HCT116 (cell line): Measurements from ENCODE around the gene SLC6A6. TPM values are rescaled to one million over a fixed set of nuclear protein-coding genes. Genes with fewer than 3 reads are reported as not detected.

Experiments
- ATAC-seq: fragments of 200-7000 bp; cut with Tn5 transposase; 2 replicates; pipeline ENCODE4 v1.9.1; 2020; ENCODE audit warnings: mild to moderate bottlenecking, moderate library complexity
- BruUV-seq: library from RNA; stranded (reverse); fragments of 400-500 nt; replicated peaks from 2 replicates; lab custom pipeline; 2021; lab: Mats Ljungman, UMichigan
- CTCF ChIA-PET: fragments of 300-600 bp; sonication (Branson Sonifier 250); formaldehyde crosslinking; loops from one replicate; lab custom pipeline; 2021; ENCODE audit warnings: antibody characterized with exemption; lab: Charles Lee
- POLR2A ChIA-PET: fragments of 300-600, 350-600 bp; sonication (Branson Sonifier 250); formaldehyde crosslinking; loops from one replicate; lab custom pipeline; 2021; ENCODE audit warnings: antibody characterized with exemption; lab: Charles Lee
- RAD21 ChIA-PET, 2 experiments: fragments of 300-600 bp; sonication (Branson Sonifier 250); formaldehyde crosslinking; loops; one replicate each; lab custom pipeline; 2023; ENCODE audit warnings: low total read pairs in 2 of 2; ENCODE audit not compliant: uncharacterized antibody in 2 of 2, unreplicated experiment in 2 of 2, low non-redundant PET in 1 of 2; lab: Charles Lee
- DNase-seq: peaks from one replicate; pipeline ENCODE4 v3.0.0-alpha.2; 2010; ENCODE audit warnings: low read depth, low spot score
- H2AFZ ChIP-seq: fragments of 200-600 bp; shearing (Covaris generic), sonication (generic); 2 replicates; pipeline ENCODE4 v1.6.1; 2017; ENCODE audit warnings: low read depth, mixed run types, mixed read lengths, antibody characterized with exemption, low read length; ENCODE audit not compliant: poor library complexity, severe bottlenecking
- H3K27ac ChIP-seq: 2 replicates; pipeline ENCODE4 v1.5.1; 2012; ENCODE audit warnings: low read depth, low read length
- H3K27me3 ChIP-seq: fragments of 200-600 bp; sonication (generic); 2 replicates; pipeline ENCODE4 v1.6.1; 2016; ENCODE audit warnings: mixed run types, low read length, mixed read lengths; ENCODE audit not compliant: insufficient read depth
- H3K36me3 ChIP-seq, 2 experiments: fragments of 200-500 bp in 1 of 2; fragments of 200-600 bp in 1 of 2; sonication (Bioruptor generic) in 1 of 2; sonication (generic) in 1 of 2; 2 replicates each; pipeline versions ENCODE4 v1.5.1 to v1.6.1; 2014 to 2016; ENCODE audit warnings: low read length in 2 of 2, inconsistent platforms in 1 of 2, mixed read lengths in 1 of 2, mixed run types in 1 of 2; ENCODE audit not compliant: insufficient read depth in 2 of 2, control insufficient read depth in 1 of 2
- H3K4me1 ChIP-seq, 2 experiments: fragments of 200-600 bp in 1 of 2; sonication (generic) in 1 of 2; 2 replicates each; pipeline versions ENCODE4 v1.5.1 to v1.6.1; 2012 to 2017; ENCODE audit warnings: low read length in 2 of 2, inconsistent platforms in 1 of 2, mild to moderate bottlenecking in 1 of 2, mixed read lengths in 1 of 2, mixed run types in 1 of 2, moderate library complexity in 1 of 2; ENCODE audit not compliant: insufficient read depth in 2 of 2, control insufficient read depth in 1 of 2
- H3K4me2 ChIP-seq: fragments of 200-600 bp; sonication (generic); 2 replicates; pipeline ENCODE4 v1.6.1; 2017; ENCODE audit warnings: mixed run types, low read length, mixed read lengths
- H3K4me3 ChIP-seq, 2 experiments: fragments of 200-600 bp in 1 of 2; sonication (generic) in 1 of 2; replicated peaks in 1 of 2; 2 replicates each; pipeline ENCODE4 v1.5.1; 2011 to 2016; ENCODE audit warnings: low read length in 2 of 2, control low read depth in 1 of 2, low read depth in 1 of 2, mild to moderate bottlenecking in 1 of 2, mixed read lengths in 1 of 2, mixed run types in 1 of 2
- H3K79me2 ChIP-seq: fragments of 200-600 bp; sonication (generic); 2 replicates; pipeline ENCODE4 v1.6.1; 2017; ENCODE audit warnings: mild to moderate bottlenecking, mixed run types, low read length, moderate library complexity, mixed read lengths; ENCODE audit not compliant: insufficient read depth
- H3K9ac ChIP-seq: fragments of 200-600 bp; sonication (generic); 2 replicates; pipeline ENCODE4 v1.6.1; 2016; ENCODE audit warnings: low read length, mixed read lengths
- H3K9me2 ChIP-seq: fragments of 200-600 bp; sonication (generic), shearing (Covaris generic); 2 replicates; pipeline ENCODE4 v1.6.1; 2017; ENCODE audit warnings: mixed run types, mild to moderate bottlenecking, moderate library complexity; ENCODE audit not compliant: insufficient read depth
- H3K9me3 ChIP-seq, 2 experiments: fragments of 200-500 bp in 1 of 2; fragments of 200-600 bp in 1 of 2; sonication (Bioruptor generic) in 1 of 2; sonication (generic) in 1 of 2; 2 replicates each; pipeline ENCODE4 v1.6.1; 2014 to 2017; ENCODE audit warnings: low read length in 2 of 2, mixed read lengths in 2 of 2, inconsistent platforms in 1 of 2, low read depth in 1 of 2, mild to moderate bottlenecking in 1 of 2, mixed run types in 1 of 2, moderate library complexity in 1 of 2; ENCODE audit not compliant: control insufficient read depth in 1 of 2, insufficient read depth in 1 of 2
- H4K20me1 ChIP-seq: fragments of 200-600 bp; sonication (generic), shearing (Covaris generic); 2 replicates; pipeline ENCODE4 v1.6.1; 2017; ENCODE audit warnings: mixed run types, mild to moderate bottlenecking, moderate library complexity; ENCODE audit not compliant: insufficient read depth
- CTCF ChIP-seq, 3 experiments: fragments of 200-600 bp in 1 of 3; sonication (generic) in 1 of 3; IDR thresholded peaks in 2 of 3; conservative IDR thresholded peaks in 1 of 3; 2 replicates each; pipeline ENCODE4 v1.5.1; 2012 to 2017; ENCODE audit warnings: low read depth in 2 of 3, low read length in 2 of 3, antibody characterized with exemption in 1 of 3, borderline replicate concordance in 1 of 3, control low read depth in 1 of 3, mild to moderate bottlenecking in 1 of 3, mixed read lengths in 1 of 3, mixed run types in 1 of 3, moderate library complexity in 1 of 3; ENCODE audit not compliant: insufficient read depth in 1 of 3
- REST ChIP-seq: IDR thresholded peaks from 2 replicates; pipeline ENCODE4 v1.6.1; 2012; ENCODE audit warnings: low read depth
- ZBTB33 ChIP-seq: IDR thresholded peaks from 2 replicates; pipeline ENCODE4 v1.6.1; 2011; ENCODE audit warnings: mild to moderate bottlenecking, low read length, moderate library complexity; ENCODE audit not compliant: insufficient replicate concordance; ENCODE audit errors: extremely low read depth
- intact Hi-C: fragments of 100-400 bp; cut with micrococcal nuclease; formaldehyde crosslinking; loops from 2 replicates; pipeline ENCODE4 v1.10.0; 2022
- total RNA-seq: library from RNA; stranded (reverse); gene quantifications from one replicate; pipeline ENCODE4 v1.2.1, GENCODE V29; 2021; ENCODE audit not compliant: unreplicated experiment

SLC6A6 gene
- total RNA-seq, 1 experiment from 2014 or later, result 36.3 TPM

- H3K4me1 ChIP-seq, result peaks cover 17 to 34% of the 10 kb centered on the region in 2 experiments
- no peak overlapping the region for H3K4me2 ChIP-seq
- ATAC-seq (peak; percentile 25; the same call in 1 of the 2 replicates), DNase-seq (no peak)
- H3K36me3 ChIP-seq, result no peaks in the 10 kb centered on the region
- H4K20me1 ChIP-seq, result no peaks in the 10 kb centered on the region
- H3K9me3 ChIP-seq, result no peaks in the 10 kb centered on the region
- TF ChIP-seq CTCF (IDR thresholded peaks at IDR 0.05 in 2 of 3, conservative IDR thresholded peaks at IDR 0.05 in 1 of 3; ENCODE audit: borderline replicate concordance in 1 of 3, insufficient read depth in 1 of 3, low read depth in 2 of 3, low read length in 2 of 3) (peak in 2 of 3 experiments; percentile 34 to 42; a peak in 4 of 6 replicates), REST (no peak), ZBTB33 (no peak)
- no peaks in the 10 kb centered on the region for H3K79me2 ChIP-seq
- no peaks in the 10 kb centered on the region for H3K27me3 ChIP-seq
- no peak overlapping the region for H3K4me3 ChIP-seq
- no peak overlapping the region for H3K9ac ChIP-seq
- no peak overlapping the region for H2AFZ ChIP-seq
- ChIA-PET RAD21 (no interaction called here), POLR2A (interaction anchor here (1.3 kb wide), 1 partner anchor 28 kb away, joined by 3 read pairs; the partner anchor contains the start of gene SLC6A6), CTCF (interaction anchor here (1.0 to 2.1 kb wide), 2 partner anchors 20 to 27 kb away, joined by 3 to 8 read pairs; partner anchors contain the start of gene SLC6A6)
- H3K9me2 ChIP-seq, result no peaks in the 10 kb centered on the region
- intact Hi-C loops, result no loop called here
- BruUV-seq, result no TSS peak
- H3K27ac ChIP-seq, result no peak overlapping the region
These were observed 27.2 kb upstream of the SLC6A6 start for GRCh38 chr3:14375192-14375591.
